HG03442 (cell line): ENCODE measurements around the gene CAMK2B.

Source experiments
- ATAC-seq: cut with Tn5 transposase; IDR thresholded peaks from one replicate; pipeline ENCODE4 v1.9.1; 2021; ENCODE audit warnings: mild to moderate bottlenecking, moderate library complexity; ENCODE audit not compliant: unreplicated experiment

The CAMK2B gene

DNA sequence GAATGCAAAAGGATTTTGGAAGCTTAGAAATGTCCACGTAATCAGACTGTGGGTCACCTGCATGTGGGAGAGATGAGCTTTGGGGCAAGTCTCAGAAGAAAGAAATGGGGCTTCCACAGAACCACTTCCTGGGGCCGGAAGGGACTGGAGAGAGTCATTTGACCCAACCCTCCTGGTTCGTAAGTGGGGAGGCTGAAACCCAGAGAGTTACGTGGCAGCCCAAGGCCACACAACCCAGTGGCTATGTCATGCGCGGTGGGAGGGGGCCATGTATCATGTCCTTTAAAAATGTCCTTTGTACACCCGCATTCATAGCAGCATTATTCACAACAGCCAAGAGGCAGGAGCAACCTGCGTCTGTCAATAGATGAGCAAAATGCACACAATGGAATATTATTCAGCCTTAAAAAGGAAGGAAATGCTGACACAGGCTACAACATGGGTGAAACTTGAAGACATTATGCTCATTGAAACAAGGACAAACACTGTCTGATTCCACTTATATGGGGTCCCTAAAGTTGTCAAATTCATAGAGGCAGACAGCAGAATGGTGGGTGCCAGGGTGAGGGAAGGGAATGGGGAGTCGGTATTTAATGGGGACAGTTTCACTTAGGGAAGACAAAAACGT lies 15.1 kb downstream of the CAMK2B start:
- no peak for ATAC-seq

DNA sequence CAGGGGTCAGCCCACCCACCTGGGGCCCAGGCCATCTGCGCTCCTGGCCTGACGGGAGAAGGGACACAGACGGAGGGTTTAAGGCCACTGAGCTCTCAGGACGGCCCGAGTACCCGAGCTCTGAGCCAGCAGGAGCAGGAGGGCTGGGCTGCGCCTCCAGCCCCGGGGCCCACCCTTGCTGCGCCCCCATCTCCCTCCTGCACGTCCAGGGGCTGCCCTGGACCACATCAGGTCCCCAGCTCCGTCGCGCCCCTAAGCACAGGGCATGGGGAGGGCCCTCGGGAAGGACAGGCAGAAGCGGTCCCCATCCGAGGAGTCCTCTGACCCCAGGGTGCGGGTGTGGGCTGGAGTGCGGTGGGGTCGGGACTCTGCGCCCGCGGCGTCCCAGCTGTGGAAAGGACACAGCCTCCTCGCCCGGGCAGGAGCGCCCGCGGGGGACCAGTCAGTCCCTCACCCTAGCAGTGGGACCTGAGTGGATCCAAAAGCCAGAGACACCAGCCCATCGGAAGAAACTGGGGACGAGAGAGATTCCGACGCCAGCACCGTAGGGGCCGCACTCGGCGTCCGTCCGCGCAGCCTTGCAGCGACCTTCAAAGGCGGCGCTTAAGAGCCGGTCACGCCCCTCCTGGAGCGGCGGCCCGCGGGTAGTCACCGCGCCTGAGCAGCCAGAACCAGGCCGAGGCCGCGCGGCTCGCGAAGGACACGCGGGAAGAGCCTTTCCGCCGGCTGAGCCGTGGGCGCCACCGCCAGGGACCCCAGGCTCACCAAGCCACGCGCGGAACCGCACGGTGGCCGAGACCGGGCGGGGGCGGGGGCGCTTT lies 15.9 kb downstream of the CAMK2B start:
- peak; percentile 57 for ATAC-seq

DNA sequence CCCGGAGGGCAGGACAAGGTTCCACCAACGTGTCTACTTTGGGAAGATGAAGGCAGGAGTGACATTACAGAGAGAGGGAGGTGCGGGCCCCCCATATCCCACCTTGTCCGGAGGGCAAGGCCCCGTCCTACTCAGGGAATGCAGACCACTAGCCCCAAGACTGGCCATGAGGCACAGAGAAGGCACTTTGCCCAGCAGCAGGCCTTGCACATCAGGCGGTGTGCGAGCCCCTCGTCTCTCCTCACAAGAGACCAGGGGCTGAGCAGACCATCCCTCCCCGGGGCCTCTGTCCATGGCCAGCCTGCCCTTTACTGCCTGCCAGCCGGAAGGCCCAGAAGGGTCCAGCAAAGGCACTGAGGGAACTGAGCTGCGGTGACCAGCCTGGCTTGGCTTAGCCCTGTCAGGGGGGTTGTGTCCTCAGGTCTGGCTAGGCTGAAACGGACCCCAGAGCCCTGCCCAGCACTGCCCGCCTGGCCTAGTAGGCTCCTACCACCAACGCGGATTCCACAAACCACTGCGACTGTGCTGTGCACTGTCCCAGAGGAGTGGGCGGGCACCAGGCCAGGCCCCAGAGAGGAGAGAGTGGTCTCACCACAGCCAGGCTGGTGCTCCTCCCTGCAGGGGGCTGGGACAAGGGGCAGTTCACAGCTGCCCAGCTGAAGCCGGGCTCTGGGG lies 16.7 kb downstream of the CAMK2B start:
- no peak for ATAC-seq

DNA sequence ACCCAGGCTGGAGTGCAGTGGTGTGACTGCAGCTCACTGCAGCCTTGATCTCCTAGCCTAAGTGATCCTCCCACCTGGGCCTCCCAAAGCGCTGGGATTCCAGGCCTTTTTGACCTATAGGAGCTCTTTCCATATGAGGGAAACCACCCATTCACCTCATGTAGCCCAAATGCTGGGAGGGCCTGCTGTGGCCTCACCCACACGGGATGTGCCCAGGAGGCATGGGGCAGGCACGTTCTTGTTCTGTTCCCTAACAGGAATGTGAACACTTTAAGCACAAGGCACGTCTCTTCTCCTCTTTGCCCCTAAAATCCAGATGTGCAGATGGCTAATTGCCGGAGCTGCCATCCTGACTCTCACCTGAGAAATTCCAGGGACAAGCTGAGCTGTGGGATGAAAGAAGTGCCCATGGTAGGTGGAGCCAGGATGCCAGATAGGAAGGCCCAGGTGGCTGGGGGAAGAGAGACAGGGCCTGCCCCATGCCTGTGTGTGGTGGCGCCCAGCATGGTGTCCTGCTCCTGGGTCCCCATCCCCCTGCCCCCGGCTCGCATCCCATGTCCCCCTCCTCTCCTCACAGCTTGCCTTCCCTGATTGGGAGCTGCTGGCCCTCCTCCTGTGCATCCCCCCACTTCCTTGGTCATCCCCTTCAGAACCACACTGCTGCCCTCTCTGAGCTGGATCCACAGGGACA lies 17.3 kb downstream of the CAMK2B start:
- no peak for ATAC-seq

DNA sequence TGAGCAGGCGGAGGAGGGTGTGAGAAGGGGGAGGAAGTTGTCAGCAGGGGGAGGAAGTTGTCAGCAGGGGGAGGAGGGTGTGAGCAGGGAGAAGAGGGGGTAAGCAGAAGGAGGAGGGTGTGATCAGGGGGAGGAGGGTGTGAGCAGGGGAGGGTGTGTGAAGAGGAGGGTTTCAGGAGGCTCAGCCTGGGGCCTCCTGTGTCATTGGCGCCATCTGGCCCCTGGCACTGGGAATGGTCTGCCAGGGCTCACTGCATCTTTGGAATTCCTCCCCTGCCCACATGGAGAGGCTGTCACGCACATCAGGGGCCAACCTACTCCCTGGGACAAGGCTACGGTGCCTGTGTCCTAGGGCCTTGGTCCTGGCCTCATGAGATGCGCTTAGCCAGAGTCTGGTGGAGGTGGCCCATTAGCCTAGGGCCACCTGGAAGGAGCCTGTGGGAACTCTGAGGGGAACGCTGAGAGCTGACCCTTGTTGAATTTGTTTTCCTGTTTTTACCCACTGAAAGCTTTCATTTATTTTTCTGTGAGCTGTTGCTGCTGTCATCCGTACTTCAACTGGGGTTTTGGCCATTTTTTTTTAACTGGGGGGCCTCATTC lies 18.0 kb downstream of the CAMK2B start:
- no peak for ATAC-seq

DNA sequence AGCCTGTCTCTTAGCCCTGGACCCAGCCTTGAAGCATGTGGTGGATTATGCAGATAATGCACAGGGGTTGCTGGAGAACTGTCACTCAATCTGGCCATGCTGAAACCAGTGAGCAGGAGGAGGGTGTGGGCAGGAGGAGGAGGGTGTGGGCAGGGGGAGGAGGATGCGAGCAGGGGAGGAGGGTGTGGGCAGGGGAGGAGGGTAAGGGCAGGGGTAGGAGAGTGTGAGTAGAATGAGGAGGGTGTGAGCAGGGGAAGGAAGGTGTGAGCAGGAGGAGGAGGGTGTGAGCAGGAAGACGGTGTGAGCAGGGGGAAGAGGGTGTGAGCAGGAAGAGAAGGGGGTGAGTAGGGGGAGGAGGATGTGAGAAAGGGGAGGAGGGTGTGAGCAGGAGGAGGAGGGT lies 18.8 kb downstream of the CAMK2B start:
- ATAC-seq, result no peak

DNA sequence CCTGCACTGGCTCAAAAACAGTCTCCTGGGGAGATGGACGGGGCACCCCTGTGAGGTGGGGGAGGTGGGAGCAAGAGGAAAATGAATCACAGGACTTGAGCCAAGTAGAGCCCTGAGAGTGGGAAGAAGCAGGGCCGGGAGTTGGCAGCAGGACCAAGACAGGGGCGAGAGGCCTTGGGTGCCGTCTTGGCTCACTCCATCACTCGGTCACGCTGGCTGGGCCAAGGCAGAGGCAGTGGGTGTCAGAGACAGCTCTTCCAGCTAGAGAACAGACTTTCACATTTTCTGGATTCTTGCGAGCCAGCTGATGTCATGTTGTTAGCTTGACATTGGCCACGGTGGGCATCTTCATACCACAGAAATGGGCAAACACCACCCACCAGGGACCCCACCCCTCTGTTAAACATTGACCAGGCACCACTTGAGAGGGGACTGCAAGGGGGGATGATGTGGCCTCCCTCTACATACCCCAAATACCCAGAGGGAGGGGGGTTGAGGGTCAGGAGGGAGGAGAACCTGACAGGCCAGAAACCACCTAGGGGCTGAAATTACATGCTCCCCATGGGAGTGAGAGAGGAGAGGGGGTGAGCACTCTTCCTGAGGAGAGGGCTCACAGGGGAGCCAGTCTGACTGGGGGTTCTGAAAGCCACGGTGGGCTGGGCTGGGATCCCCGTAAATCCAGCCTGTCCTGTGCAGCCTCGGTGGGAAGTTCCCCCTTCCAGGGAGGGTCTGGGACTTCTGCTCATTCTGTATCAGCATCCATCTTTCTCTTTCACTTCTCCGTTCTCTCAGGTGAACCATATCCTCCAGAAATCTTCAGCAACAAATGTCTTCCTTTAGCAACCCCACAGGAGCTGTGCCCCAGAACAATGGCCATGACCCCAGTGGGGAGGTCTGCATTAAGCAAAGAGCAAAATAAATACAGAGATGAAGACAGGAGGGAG lies 19.6 kb downstream of the CAMK2B start:
- ATAC-seq, result no peak

DNA sequence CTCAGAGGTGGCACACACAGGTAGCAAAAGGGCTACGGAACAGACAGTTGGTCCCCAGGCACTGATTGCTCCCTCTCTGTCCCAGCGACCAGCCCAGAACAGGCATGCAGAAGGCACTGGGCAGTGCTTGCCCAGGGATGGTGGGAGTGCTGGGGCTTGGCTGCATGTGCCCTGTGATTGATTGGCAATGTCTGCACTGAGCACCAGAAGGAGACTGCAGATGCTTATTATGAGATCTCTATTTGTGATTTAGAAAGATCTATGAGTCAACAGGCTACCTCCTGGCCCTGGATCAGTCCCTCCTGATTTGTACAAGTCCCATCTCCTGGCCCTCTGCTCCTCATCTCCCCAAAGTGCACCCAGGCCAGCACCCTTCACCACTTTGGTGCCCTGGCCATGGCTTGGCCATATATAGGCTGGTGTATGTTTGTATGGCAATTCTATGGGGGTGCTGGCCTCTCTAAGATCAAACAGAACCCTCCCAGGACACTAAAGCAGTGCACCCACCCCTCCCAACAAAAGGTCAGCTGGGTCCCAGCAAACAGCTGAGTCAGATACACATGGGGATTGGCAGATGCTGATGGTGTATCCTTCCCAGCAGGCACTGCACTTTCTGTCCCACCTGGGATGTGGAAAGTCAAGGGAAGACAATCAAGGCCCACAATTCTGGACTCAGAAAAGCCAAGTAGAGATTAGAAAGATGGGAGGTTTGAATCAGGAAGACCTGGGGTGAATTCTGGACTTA lies 30.9 kb downstream of the CAMK2B start:
- ATAC-seq, result no peak

DNA sequence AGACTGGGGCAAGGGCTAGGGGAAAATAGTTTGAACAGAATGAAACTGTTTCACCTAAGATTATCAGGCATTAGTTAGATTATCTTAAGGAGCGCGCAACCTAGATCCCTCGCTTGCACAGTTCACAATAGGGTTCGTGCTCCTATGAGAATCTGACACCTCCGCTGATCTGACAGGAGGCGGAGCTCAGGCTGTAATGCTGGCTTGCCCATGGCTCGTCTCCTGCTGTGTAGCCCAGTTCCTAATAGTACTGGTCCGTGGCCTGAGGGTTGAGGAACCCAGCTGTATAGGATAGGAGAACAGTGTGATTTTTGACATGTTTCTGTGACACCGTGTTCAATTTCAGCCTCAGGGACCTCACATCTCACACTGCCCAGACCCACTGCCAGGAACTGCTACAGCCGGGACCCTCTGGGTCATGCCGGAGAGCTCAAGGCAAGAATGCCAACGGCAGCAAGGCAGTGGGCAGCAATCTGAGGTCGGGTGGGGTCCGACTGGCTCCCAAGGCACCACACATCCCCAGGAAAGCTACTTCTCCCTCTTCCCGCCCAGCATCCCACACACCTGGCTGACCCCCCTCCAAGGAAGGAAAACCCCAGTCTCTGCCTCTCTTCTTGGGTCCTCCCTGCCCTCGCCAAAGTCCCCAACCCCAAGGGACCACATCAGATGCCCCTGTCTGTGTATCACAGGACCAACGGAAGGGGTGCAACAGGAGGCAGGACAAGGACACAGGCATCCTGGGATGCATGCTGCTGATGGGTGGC lies 31.7 kb downstream of the CAMK2B start:
- no peak for ATAC-seq

DNA sequence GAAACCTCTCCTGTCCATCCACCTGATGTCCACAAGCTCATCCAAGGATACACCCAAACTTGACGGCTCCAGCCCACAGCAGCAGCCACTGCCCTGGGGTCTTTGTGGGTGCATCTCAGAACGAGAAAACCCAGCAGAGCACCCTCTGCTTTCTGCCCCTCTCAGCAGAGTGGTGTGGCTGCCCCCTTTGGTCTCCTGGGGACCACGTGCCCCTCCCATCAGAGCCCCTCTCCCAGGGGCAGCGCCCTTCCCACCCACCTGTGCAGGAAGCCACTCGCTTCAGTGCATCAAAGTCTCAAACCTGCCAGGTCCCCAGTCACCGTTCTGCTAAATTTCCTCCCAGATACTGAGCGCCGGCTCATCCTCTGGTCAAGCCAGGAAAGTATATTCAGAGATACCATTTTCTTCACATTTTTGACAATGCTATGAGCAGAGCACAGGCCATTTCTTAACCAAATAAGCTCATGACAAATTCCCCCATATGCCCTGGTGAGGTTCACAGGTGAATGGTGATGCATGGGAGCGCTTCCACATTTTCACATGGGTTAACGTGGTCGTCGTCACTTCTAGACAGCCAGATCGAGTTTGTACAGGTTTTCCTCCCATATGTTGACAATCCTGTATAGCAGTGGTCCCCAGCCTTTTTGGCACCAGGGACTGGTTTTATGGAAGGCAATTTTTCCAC lies 32.4 kb downstream of the CAMK2B start:
- ATAC-seq, result no peak

DNA sequence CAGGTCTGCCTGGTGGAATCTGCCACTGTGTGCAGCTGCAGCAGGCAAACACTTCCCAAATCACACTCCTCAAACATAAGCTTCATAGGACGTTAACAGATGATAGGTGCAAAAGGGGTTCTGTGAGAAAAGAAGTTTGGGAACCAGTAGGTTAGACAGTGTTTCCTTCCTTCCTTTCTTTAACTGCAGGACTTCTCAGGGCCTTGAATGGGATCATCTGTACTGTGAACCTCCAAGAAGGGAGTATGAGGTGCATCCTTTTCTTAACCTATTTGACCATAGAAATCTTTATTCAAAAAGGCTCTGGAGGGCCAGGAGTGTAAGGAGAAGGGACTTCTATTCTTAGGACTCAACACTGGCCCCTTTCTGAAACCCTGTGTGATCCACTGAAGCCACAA lies 33.0 kb downstream of the CAMK2B start:
- no peak for ATAC-seq

DNA sequence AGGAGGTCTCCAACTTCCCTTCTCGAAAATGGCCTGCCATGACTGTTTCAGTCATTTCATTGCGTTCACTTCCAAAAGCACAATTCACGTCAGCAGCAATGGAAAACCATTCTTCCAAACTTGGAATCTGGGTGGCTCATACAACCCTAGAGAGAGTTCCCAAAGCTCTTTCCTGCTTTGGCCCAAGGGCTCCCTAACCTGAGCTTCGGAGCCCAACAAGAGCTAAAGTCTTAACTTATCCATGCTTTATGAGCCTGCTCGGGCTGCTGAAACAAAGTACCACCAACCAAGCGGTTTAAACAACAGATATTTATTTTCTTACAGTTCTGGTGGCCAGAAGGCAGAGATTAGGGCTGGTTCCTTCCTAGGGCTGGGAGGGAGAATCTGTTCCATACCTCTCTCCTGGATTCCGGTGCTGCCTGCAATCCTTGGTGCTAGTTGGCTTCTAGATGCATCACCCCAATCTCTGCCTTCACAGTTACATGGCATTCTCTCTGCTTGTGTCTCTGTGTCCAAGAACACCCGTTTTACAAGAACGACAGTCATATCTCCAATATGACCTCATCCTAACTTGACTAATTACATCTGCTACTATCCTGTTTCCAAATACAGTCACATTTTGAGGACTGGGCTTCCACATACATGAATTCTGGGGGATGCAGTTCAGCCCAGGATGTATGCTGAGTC lies 33.5 kb downstream of the CAMK2B start:
- ATAC-seq, result no peak

DNA sequence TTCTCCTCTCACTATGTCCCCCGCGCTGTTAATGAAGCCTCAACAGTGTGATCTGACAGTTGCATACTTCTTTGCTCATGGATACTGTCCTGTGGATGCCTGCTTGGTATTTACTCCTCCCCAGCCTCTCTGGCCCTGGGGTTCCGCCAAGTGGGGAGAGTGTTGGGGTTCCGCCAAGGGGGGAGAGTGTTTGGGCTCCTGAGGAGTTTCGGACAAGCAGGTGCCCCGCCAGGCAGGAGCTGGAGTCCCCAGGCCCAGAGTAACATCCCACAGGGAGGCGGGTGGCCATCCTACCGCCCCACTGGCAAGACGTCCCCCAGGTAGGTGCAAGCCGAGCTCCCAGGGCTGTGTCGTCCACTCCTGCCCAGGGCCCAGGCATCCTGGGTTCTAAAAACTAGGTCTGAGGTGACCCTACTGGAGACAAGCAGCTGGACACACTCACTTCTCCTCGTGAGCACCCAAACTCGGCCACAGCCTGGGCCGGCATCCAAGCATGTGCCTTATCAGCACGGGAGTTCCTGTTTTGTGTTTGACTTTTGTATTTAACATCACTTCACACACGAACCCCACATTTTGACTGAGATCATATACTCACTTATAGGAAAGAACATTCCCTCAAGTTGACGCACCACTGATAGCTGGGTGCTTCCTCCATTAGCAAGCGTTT lies 34.2 kb downstream of the CAMK2B start:
- no peak for ATAC-seq

DNA sequence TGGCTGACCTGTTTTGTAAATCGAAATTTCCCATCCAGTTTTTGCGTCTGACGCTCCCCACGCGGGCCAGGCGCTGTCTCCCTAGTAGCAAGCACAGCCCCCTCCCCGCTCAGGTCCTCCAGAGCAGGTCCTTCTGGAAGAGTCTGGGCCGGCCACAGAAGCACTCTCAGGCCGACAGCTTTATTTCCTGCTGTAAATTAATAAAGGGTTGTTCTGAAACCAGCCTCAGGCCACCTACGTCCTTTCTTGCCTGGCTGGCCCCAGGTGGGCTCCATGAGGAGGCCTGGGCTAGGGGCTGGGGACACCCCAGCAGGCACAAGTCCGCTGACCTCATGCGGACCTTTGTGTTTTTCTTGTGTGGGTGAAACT lies 35.2 kb downstream of the CAMK2B start:
- no peak for ATAC-seq

DNA sequence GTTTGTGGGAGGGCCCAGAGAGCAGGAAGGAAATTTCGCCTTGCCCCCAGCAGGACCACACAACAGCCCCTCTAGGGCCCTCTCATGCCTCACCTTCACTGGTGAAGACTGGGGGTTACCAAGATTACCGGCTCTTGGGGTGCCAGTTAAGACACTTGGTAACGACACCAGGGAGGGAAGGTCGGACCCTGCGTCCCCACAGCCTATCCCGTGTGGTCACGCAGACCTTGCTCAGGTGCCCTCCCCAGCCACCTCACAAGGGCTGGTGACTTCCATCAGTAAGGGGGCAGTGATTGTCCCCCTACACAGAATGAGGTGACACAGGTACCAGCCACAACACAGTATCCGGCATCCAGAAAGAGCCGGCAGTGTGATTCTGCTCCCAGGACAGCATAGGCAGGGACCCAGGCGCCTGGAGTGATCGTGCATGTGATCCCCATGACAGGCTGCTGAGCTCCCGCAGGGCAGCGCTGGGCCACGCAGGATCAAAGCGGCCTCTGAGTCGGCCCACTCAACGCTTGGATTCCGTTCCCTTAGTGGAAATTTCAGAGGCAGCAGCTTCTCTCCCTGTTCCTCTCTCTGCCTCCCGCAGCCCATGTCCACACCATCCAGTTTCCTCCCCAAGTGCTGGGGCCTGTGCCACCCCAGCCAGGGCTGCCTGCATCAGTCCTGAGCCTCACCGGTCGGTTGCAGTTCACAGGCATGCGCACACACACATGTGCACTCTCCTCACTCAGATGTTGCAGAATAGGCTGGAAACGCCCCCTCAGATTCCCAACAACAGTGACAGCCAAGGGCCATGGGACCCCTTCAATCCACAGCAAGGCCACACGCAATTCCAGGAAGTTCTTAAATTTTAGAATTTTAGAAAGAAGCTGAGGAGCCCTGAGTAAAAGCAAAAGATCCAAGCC lies 35.8 kb downstream of the CAMK2B start:
- ATAC-seq, result no peak

DNA sequence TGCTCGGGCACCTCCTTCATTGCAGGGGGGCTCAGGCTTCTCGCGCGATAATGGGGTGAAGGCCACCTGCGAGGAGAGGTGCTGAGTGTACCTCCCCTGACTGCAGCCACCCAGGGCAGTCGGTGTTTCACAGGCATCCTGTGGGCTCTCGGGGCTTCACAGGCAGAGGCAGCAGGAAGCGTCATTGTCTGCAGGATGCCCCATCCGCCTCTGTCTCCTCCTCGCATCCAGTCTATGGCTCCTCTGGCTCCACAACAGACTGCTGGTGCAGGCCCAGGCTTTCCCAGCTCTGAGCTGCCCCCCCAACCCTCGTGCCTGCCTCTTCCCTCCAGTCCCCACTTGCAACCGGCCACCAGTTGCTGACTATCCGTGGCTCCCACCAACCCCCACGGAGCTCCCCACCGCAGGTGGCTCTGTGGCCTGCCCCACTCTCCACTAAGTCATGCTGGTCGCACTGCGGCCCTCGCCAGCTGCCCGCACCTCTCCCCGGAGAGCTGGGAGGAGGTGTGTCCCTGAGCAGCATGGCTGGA lies 36.5 kb downstream of the CAMK2B start:
- no peak for ATAC-seq
